HEK293 (cell line): ENCODE results near the gene LPXN.

Experiments used
- CTCF ChIA-PET: fragments of 350-600 bp; formaldehyde crosslinking; extraction: SDS; loops from one replicate; lab custom pipeline; 2021; ENCODE audit warnings: antibody characterized with exemption; lab: Yijun Ruan, JAX
- POLR2A ChIA-PET: fragments of 300-600 bp; formaldehyde crosslinking; extraction: SDS; loops from one replicate; lab custom pipeline; 2020; ENCODE audit warnings: antibody characterized with exemption, inconsistent platforms; lab: Yijun Ruan, JAX
- H3K27ac ChIP-seq: fragments of 200-500 bp; sonication (Bioruptor generic); 2 replicates; pipeline ENCODE4 v1.5.1; 2014; ENCODE audit warnings: low read depth, low read length, control low read depth, inconsistent platforms; ENCODE audit errors: extremely low read depth
- H3K36me3 ChIP-seq, 2 experiments: fragments of 200-500 bp in 1 of 2; sonication (Bioruptor generic) in 1 of 2; 1 replicate in 1 of 2; 2 replicates in 1 of 2; pipeline ENCODE4 v1.5.1; 2014 to 2017; ENCODE audit warnings: inconsistent platforms in 2 of 2, low read length in 2 of 2; ENCODE audit not compliant: control insufficient read depth in 2 of 2, insufficient read depth in 1 of 2
- H3K4me1 ChIP-seq: fragments of 200-500 bp; sonication (Bioruptor generic); 2 replicates; pipeline ENCODE4 v1.5.1; 2014; ENCODE audit warnings: mild to moderate bottlenecking, low read length, inconsistent platforms; ENCODE audit not compliant: control insufficient read depth, insufficient read depth
- H3K4me3 ChIP-seq: 2 replicates; pipeline ENCODE4 v1.5.1; 2011; ENCODE audit warnings: low read depth, mild to moderate bottlenecking, control low read depth, low read length, moderate library complexity
- H3K9me3 ChIP-seq: fragments of 200-500 bp; sonication (Bioruptor generic); 2 replicates; pipeline ENCODE4 v1.5.1; 2014; ENCODE audit warnings: low read depth, low read length, inconsistent platforms; ENCODE audit not compliant: control insufficient read depth, insufficient read depth
- GLI4 ChIP-seq: fragments of 450-650 bp; formaldehyde crosslinking; IDR thresholded peaks from 2 replicates; pipeline ENCODE4 v1.5.1; 2016; ENCODE audit warnings: missing biosample characterization, missing genetic modification characterization
- HOXA7 ChIP-seq: sonication (generic); formaldehyde crosslinking; IDR thresholded peaks from 2 replicates; pipeline ENCODE4 v1.8.1; 2022; ENCODE audit warnings: missing genetic modification reagents, borderline replicate concordance
- KLF1 ChIP-seq: fragments of 450-650 bp; formaldehyde crosslinking; IDR thresholded peaks from 2 replicates; pipeline ENCODE4 v1.5.1; 2016; ENCODE audit warnings: missing biosample characterization, missing genetic modification characterization
- KLF7 ChIP-seq: fragments of 450-650 bp; formaldehyde crosslinking; IDR thresholded peaks from 2 replicates; pipeline ENCODE4 v1.5.1; 2016; ENCODE audit warnings: missing biosample characterization, missing genetic modification characterization, borderline replicate concordance
- OSR2 ChIP-seq: fragments of 450-650 bp; formaldehyde crosslinking; IDR thresholded peaks from 2 replicates; pipeline ENCODE4 v1.5.1; 2016; ENCODE audit warnings: missing biosample characterization, missing genetic modification characterization
- RBAK ChIP-seq: fragments of 450-650 bp; formaldehyde crosslinking; IDR thresholded peaks from 2 replicates; pipeline ENCODE4 v1.5.1; 2016; ENCODE audit warnings: missing biosample characterization, missing genetic modification characterization
- TCF7L2 ChIP-seq: IDR thresholded peaks from 2 replicates; pipeline ENCODE4 v1.6.1; 2011; ENCODE audit warnings: low read depth, mild to moderate bottlenecking, inconsistent platforms, low read length, moderate library complexity, borderline replicate concordance
- ZBTB1 ChIP-seq: fragments of 450-650 bp; formaldehyde crosslinking; IDR thresholded peaks from 2 replicates; pipeline ENCODE4 v1.5.1; 2016; ENCODE audit warnings: missing biosample characterization, missing genetic modification characterization
- ZNF169 ChIP-seq: fragments of 450-650 bp; formaldehyde crosslinking; IDR thresholded peaks from 2 replicates; pipeline ENCODE4 v1.5.1; 2016; ENCODE audit warnings: missing biosample characterization, missing genetic modification characterization
- ZNF211 ChIP-seq: fragments of 450-650 bp; formaldehyde crosslinking; IDR thresholded peaks from 2 replicates; pipeline ENCODE4 v1.5.1; 2016; ENCODE audit warnings: low read depth, missing biosample characterization, missing genetic modification characterization
- ZNF280D ChIP-seq: fragments of 450-650 bp; formaldehyde crosslinking; IDR thresholded peaks from 2 replicates; pipeline ENCODE4 v1.5.1; 2016; ENCODE audit warnings: missing biosample characterization, missing genetic modification characterization
- ZNF354C ChIP-seq: fragments of 450-650 bp; formaldehyde crosslinking; IDR thresholded peaks from 2 replicates; pipeline ENCODE4 v1.5.1; 2016; ENCODE audit warnings: missing biosample characterization, missing genetic modification characterization, low read depth, borderline replicate concordance
- ZNF426 ChIP-seq: fragments of 450-650 bp; formaldehyde crosslinking; IDR thresholded peaks from 2 replicates; pipeline ENCODE4 v1.5.1; 2017; ENCODE audit warnings: missing biosample characterization, missing genetic modification characterization, mild to moderate bottlenecking, inconsistent platforms, moderate library complexity
- ZNF433 ChIP-seq: fragments of 450-650 bp; formaldehyde crosslinking; IDR thresholded peaks from 2 replicates; pipeline ENCODE4 v1.5.1; 2016; ENCODE audit warnings: missing biosample characterization, missing genetic modification characterization, low read depth
- ZNF521 ChIP-seq: fragments of 450-650 bp; formaldehyde crosslinking; IDR thresholded peaks from 2 replicates; pipeline ENCODE4 v1.5.1; 2017; ENCODE audit warnings: missing biosample characterization, mild to moderate bottlenecking, missing genetic modification characterization
- ZNF530 ChIP-seq: fragments of 450-650 bp; formaldehyde crosslinking; IDR thresholded peaks from 2 replicates; pipeline ENCODE4 v1.5.1; 2016; ENCODE audit warnings: low read depth, missing biosample characterization, missing genetic modification characterization
- ZNF555 ChIP-seq: fragments of 450-650 bp; formaldehyde crosslinking; conservative IDR thresholded peaks from 2 replicates; pipeline ENCODE4 v1.5.1; 2017; ENCODE audit warnings: missing biosample characterization, mild to moderate bottlenecking, missing genetic modification characterization, inconsistent platforms
- ZNF585B ChIP-seq: fragments of 450-650 bp; formaldehyde crosslinking; IDR thresholded peaks from 2 replicates; pipeline ENCODE4 v1.5.1; 2016; ENCODE audit warnings: missing biosample characterization, missing genetic modification characterization
- ZNF600 ChIP-seq: fragments of 450-650 bp; formaldehyde crosslinking; IDR thresholded peaks from 2 replicates; pipeline ENCODE4 v1.5.1; 2016; ENCODE audit warnings: missing biosample characterization, missing genetic modification characterization
- ZNF621 ChIP-seq: fragments of 450-650 bp; formaldehyde crosslinking; IDR thresholded peaks from 2 replicates; pipeline ENCODE4 v1.5.1; 2017; ENCODE audit warnings: missing biosample characterization, missing genetic modification characterization
- ZNF624 ChIP-seq: fragments of 450-650 bp; formaldehyde crosslinking; IDR thresholded peaks from 2 replicates; pipeline ENCODE4 v1.5.1; 2017; ENCODE audit warnings: missing biosample characterization, missing genetic modification characterization
- ZNF645 ChIP-seq: fragments of 450-650 bp; formaldehyde crosslinking; IDR thresholded peaks from 2 replicates; pipeline ENCODE4; 2016; ENCODE audit warnings: missing biosample characterization, missing genetic modification characterization
- ZNF654 ChIP-seq: fragments of 450-650 bp; formaldehyde crosslinking; IDR thresholded peaks from 2 replicates; pipeline ENCODE4 v1.5.1; 2016; ENCODE audit warnings: low read depth, missing biosample characterization, missing genetic modification characterization
- ZNF670 ChIP-seq: fragments of 450-650 bp; formaldehyde crosslinking; IDR thresholded peaks from 2 replicates; pipeline ENCODE4 v1.5.1; 2016; ENCODE audit warnings: missing biosample characterization, missing genetic modification characterization, low read depth
- ZNF701 ChIP-seq: fragments of 450-650 bp; formaldehyde crosslinking; IDR thresholded peaks from 2 replicates; pipeline ENCODE4 v1.5.1; 2016; ENCODE audit warnings: missing biosample characterization, missing genetic modification characterization
- ZNF76 ChIP-seq: fragments of 450-650 bp; formaldehyde crosslinking; IDR thresholded peaks from 2 replicates; pipeline ENCODE4; 2016; ENCODE audit warnings: low read depth, missing biosample characterization, missing genetic modification characterization, borderline replicate concordance
- TF ChIP-seq, protein P1 (sequence below): fragments of 450-650 bp; formaldehyde crosslinking; IDR thresholded peaks from 2 replicates; pipeline ENCODE4 v1.5.1; 2017; ENCODE audit warnings: missing biosample characterization, missing genetic modification characterization

The LPXN gene

DNA sequence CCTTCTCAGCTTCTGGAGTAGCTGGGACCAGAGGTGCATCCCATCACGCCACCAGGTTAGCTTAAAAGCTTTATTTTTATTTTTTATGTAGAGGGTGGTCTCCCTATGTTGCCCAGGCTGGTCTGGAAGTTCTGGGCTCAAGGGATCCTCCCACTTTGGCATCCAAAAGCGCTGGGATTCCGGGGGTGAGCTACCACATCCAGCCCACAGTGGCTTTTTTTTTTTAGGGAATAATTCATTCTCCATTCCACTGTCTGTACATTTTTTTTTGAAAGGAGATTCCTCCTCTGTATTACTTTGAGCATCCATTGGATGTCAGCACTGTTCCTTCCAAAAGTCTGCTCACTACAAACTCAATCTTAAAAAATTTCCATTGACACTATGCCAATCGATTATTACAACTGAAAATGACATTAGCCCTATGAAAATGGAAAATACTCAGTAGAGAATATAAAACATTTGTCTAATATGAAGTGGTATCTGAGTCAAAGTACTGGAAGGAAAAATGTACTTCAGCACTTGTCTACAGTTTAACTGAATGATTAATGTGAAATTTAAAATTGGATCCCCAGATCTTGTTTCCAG is 1.3 kb upstream of the LPXN start:
- H3K27ac ChIP-seq, result peak overlapping the region; percentile 93
- H3K4me3 ChIP-seq, result peak overlapping the region; percentile 99
- peaks cover 0 to 10% of the 10 kb centered on the region in 2 experiments; a peak in 1 of 3 replicates for H3K36me3 ChIP-seq
- H3K4me1 ChIP-seq, result no peaks in the 10 kb centered on the region
- TF ChIP-seq ZNF654 (peak; percentile 24), ZNF426 (tag by site-specific recombination) (no peak), ZNF76 (tag by site-specific recombination) (no peak), ZNF701 (tag by site-specific recombination) (no peak), RBAK (tag by site-specific recombination) (no peak)
- H3K9me3 ChIP-seq, result no peaks in the 10 kb centered on the region
- ChIA-PET CTCF (interaction anchor here (0.6 to 3.5 kb wide), 20 partner anchors 9 to 770 kb away, joined by 3 to 34 read pairs (median 3); no protein-coding TSS in a partner anchor), POLR2A (interaction anchor here (1.4 kb wide), 1 partner anchor 529 kb away, joined by 4 read pairs; no protein-coding TSS in a partner anchor)

DNA sequence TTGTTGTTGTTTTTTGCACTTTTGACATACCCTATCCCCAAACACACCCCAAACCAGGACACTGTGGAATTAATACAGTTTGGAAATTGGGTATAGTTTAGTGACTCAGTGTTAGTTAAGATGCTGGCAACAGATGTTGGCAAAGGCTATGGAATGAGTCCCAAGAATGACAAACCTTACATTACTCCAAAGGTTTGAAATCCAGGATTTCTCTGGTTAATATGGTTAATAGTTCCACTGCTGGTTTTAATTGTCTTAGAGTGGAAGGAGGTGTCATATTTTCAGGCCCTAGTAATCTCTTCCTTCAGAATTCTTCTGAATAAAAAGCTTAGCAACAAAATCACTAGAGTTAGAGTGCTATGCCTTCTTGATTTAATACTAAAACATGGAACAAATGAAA is 775 bp downstream of the LPXN start:
- POLR2A ChIA-PET, result no interaction called here
- H3K27ac ChIP-seq, result no peak overlapping the region
- TF ChIP-seq ZNF530 (tag by site-specific recombination), result no peak
- TF ChIP-seq ZNF169, result no peak
- TF ChIP-seq ZNF670 (tag by site-specific recombination), result no peak
- no peak for TF ChIP-seq TCF7L2
- no peak for TF ChIP-seq OSR2 (tag by site-specific recombination)
- no peak for TF ChIP-seq ZNF211 (tag by site-specific recombination)
- no peak for TF ChIP-seq ZNF433 (tag by site-specific recombination)
- TF ChIP-seq HOXA7, result no peak
- no peak for TF ChIP-seq GLI4
- TF ChIP-seq, all 188 proteins: peak for 0
- Histone ChIP-seq H3K4me3 (no peak overlapping the region), H3K36me3 (no peaks in the 10 kb centered on the region), H3K9me3 (no peaks in the 10 kb centered on the region), H3K4me1 (no peaks in the 10 kb centered on the region)
- CTCF ChIA-PET, result interaction anchor here (3.3 kb wide), 1 partner anchor 54 kb away, joined by 13 read pairs; no protein-coding TSS in a partner anchor

DNA sequence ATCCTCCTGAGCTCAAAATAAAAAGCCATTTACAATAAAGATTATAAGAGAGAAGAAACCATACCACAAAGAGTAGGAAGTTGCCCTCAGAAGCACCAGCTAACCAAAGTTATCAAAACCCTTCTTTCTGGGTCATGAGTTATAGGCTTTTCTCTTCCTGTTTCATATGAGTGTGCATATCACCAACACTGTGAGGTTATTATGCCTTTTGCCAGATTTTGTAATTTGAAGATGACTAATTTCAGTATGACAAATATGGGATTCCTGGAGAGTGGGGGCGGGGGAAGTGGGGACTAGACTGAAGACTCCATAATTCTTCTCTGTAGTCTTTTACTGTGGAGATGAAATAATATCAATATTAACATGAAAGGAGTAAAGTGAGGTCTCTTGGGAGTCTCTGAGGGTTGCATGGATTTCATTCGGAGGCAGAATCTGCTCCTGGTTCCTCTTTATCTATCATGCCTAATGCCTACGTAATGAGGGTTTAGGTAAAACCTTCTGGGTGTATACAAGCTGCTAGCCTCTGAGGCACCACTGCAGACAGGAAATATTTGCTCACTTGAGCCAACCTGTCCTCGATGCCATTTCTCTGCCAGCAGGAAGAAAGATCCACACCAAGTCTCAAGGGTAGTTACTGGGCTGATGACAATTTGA is 2.1 kb downstream of the LPXN start:
- no peaks in the 10 kb centered on the region for H3K4me1 ChIP-seq
- POLR2A ChIA-PET, result no interaction called here
- H3K4me3 ChIP-seq, result no peak overlapping the region
- TF ChIP-seq ZNF600 (tag by site-specific recombination) (no peak), ZNF433 (tag by site-specific recombination) (no peak), ZNF521 (tag by site-specific recombination) (no peak), ZNF645 (tag by site-specific recombination) (no peak), ZNF624 (tag by site-specific recombination) (no peak), ZNF555 (no peak), ZNF354C (tag by site-specific recombination) (no peak), ZBTB1 (no peak), ZNF585B (tag by site-specific recombination) (no peak), ZNF621 (no peak), KLF7 (tag by site-specific recombination) (no peak), ZNF280D (tag by site-specific recombination) (no peak), KLF1 (tag by site-specific recombination) (no peak)
- TF ChIP-seq, protein P1, sequence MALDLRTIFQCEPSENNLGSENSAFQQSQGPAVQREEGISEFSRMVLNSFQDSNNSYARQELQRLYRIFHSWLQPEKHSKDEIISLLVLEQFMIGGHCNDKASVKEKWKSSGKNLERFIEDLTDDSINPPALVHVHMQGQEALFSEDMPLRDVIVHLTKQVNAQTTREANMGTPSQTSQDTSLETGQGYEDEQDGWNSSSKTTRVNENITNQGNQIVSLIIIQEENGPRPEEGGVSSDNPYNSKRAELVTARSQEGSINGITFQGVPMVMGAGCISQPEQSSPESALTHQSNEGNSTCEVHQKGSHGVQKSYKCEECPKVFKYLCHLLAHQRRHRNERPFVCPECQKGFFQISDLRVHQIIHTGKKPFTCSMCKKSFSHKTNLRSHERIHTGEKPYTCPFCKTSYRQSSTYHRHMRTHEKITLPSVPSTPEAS (tag by site-specific recombination), result no peak
- TF ChIP-seq, all 188 proteins: peak for 0
- H3K36me3 ChIP-seq, result peaks cover 0 to 6% of the 10 kb centered on the region in 2 experiments; a peak in 1 of 3 replicates
- no peak overlapping the region for H3K27ac ChIP-seq
- CTCF ChIA-PET, result interaction anchor here (0.6 to 0.7 kb wide), 2 partner anchors 157 to 513 kb away, joined by 3 read pairs; no protein-coding TSS in a partner anchor
- H3K9me3 ChIP-seq, result no peaks in the 10 kb centered on the region
